SHP77 (cell line): ENCODE measurements around the gene PDLIM3.
A peak's percentile ranks its signal among the peaks of the same experiment; 100 is the strongest.
"Not testable (repeated sequence)": the region's sequence is repeated elsewhere in the genome, so short reads cannot be mapped to it uniquely, and the experiment has no call there.

Experiments
- DNase-seq, 2 experiments: peaks; one replicate each; lab custom pipeline; 2025; lab: John Stamatoyannopoulos, UW

PDLIM3 gene

DNA sequence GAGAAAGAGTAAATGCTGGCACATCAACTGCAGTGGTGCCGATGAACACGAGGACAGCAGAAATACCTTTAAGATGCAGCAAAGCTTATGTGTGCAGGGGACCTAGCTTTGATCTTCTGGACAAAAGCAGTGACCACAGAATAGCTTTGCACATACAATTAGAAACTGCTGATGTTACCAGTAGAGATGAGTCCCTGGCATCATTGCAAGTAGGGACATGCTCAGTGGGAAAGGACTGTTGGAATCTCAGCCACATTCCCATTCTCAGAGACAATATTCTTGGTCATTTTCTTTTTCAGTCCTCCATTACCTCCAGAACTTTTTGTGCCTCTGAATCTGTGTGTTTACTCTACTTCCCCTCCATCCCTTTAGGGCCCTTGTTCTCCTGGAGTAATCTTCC lies 16.9 kb upstream of the PDLIM3 start:
- no peak for DNase-seq

- no peak for DNase-seq
Measured at GRCh38 chr4:185550933-185551332, 15.6 kb upstream of the PDLIM3 start.

GRCh38 chr4:185549095-185549639 lies 13.9 kb upstream of the PDLIM3 start:
- DNase-seq, result no peak

- DNase-seq, result no peak
Measured at GRCh38 chr4:185548587-185548986, 13.3 kb upstream of the PDLIM3 start.

DNA sequence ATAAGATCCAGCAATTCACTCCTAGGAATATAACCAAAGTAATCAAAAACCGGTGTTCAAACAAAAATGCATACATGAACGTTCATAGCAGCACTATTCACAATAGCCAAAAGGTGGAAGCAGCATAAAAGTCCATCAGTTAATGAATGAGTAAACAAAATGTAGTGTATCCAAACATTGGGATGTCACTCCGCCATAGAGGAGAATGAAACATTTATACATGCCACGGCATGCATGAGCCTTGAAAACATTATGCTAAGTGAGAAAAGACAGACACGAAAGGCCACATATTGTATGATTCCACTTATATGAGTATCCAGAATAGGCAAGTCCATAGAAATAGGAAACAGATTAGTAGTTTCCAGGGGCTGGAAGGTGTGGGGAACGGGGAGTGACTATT lies 11.0 kb upstream of the PDLIM3 start:
- no peak for DNase-seq

DNA sequence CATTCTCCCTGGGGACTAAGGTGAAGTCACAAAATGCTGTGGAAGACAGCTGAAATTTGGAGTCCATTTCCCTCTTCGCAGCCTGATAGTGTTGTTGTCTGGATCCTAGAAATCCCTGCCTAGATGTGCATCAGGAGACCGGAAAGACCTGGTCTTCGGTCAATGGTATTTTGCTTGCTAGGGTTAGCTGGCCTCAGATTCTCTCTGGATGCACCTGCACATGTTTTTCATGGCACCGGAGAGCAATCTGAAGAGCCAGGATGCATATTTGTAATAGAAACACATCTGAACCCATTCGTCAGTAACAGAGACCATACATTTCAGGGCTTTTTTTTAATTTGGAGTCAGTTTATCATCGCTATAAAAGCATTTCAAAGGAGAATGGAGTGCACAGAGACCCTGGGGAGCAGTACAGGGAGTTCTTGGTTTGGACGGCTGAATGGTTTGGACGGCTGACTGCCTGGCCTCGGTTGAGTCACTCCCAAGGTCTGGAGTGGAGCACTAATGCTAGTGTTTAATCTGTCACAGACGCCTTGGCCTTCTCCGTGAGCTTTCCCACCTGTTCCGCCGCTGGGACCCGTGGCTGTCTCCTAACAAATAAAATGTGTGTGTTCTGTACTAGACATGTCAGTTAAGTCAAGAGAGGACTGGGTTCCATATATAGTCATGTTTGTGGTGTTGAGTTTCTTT lies 7.5 kb upstream of the PDLIM3 start:
- no peak for DNase-seq

DNA sequence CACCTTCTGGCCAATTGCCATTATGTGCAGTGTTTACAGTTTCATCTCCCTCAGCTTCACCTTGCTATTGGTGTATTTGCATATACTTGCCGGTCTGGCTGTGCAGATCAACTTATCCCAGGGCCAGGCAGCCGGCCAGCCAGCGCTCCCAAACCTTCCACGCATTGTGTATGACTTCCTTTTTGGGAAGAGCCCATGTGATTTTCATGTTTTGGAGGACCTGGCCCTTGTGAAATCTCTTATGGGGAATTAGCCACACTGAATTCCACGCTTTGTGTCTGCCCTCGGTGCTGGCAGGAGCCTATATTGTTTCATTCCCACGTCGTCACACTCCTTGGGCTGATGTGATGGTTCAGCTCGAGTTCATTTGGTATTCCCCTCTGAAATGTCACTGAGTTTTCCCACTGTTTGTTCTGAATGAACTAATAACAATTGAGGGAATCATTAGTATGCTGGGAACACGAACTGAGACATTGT lies 6.0 kb upstream of the PDLIM3 start:
- DNase-seq, result no peak

- no peak for DNase-seq
Measured at GRCh38 chr4:185540487-185541120, 5.3 kb upstream of the PDLIM3 start.

DNA sequence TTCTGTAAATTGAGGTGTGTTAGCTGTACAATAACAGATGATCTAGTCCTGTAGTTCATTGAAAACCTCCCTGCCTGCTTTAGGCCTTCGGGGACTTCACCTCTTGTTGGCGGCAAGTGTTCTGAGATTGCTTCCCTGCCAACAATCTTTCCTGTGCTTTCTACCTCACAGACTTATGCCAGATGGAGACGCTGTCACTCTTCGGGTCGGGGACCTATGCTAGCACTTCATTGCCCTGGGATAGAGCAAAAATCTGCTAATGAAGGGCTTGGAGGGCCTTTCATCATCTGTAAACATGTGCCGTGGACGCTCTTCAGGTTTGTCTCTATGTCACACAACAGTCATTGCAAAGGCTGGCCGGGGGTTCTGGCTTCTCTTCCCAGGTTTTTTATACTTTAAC lies 4.7 kb upstream of the PDLIM3 start:
- no peak for DNase-seq

DNA sequence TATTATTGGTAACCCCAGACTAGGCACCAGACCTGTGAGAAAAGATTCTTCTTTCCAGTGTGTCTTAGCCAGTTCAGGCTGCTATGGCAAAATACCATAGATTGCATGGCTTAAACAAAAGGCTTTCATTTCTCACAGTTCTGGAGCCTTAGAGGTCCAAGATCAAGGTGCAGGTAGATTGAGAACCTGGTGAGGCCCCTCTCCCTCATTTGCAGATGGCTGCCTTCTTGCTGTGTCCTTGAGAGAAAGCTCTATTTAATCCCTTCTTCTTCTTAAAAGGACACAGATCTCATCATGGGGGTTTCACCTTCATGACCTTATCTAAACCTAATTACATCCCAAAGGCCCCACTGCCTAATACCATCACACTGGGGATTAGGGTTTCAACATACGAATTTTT lies 3.5 kb upstream of the PDLIM3 start:
- DNase-seq, result no peak

DNA sequence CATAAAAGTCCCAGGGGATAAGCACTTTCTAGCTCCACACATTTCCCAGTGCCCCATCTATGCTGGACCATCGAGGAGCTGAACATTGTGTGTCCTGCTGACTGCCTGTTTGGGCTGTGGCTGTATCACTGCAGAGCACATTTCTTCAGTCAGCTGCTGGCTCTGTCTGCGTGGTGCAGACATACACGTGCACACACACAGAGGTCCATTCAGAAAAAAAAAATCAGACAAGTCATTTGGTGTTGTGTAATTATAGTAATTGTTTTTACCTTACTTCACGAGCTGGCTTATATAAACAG lies 1.1 kb upstream of the PDLIM3 start:
- DNase-seq, result no peak

DNA sequence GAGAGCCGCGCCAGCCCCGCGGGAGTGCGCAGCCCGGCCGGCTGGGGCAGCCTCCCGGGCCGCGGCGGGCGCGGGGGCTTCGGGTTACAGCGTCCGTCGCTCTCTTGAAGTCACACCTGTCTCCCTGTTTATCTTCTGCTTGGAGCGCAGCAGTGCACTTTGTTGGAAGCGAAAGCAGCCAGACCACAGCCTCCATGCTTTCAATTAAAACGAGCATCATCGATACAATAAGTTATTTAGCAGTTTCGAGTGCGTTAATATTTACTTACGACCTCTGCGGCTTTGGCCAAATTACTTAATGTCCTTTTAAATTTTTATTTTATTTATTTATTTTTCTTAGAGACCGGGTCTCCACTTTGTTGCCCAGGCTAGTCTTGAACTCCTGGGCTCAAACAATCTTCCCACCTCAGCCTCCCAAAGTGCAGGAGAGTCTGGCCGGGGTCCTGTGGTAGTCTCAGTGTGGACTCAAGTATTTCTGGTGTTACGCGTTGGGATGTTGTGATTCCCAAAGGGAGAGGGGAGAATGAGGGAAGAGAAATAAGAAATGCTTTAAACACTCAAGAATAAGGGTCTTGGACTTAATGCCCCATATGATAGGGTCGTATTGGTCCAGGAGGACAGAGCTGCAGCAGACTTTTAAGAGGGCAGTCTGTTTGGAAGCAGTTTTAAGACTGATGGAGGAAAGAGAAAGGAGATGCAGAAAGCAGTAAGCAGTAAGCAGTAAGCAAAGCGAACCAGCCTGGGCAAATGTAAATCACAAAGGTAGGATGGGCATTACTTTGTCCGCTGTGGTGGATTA lies 504 bp upstream of the PDLIM3 start:
- peak in 1 of 2 experiments; percentile 59 for DNase-seq

GRCh38 chr4:185534511-185534865 lies 819 bp downstream of the PDLIM3 start:
- DNase-seq, result peak in 1 of 2 experiments; percentile 20

DNA sequence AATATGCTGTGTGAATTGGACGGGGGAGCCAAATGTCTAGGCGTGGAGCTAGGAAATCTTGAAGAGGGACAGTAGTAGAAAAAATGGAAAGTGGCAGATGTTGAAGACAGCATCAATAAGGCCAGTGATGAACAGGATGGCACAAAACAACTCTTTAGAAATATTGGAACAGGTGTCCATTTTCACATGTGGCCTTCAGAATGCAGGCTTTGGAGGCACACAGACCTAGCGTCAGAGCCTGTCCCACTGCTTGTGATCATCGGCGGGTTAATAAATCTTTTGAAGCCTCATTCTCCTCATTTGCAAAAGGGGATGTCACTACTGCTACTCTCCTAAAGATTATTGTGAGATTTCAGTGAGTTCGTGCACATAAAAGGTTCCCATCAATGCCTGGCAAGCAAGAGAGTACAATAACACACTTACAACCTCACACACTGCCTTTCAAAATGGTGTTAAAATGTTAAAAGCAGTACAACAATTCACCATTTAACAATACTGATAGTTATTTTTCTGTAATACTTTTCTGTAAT lies 2.4 kb downstream of the PDLIM3 start:
- DNase-seq, result no peak

DNA sequence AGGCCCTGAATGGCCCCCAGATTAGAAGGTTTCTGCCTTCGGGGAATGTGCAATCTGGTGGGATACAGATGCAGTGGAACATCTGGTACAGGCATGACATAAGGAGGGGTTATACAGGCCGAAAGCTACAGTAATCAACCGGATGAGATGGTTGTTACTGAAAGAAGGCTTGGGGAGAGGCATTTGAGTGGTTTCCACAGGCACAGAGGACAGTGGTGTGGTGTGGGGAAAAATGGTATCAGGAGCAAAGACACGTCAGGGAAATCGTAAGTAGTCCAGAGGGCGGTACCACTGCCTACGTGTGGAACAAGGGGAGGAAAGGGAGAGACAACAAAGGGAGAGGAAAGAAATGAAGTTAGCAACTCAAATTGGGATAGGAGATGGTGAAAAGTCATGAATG lies 3.0 kb downstream of the PDLIM3 start:
- no peak for DNase-seq

- not testable (repeated sequence) for DNase-seq
Measured at GRCh38 chr4:185531654-185532053, 3.7 kb downstream of the PDLIM3 start.

GRCh38 chr4:185529413-185529812 lies 5.9 kb downstream of the PDLIM3 start:
- no peak for DNase-seq

- DNase-seq, result peak; percentile 28 to 58
Measured at GRCh38 chr4:185524888-185525863, 10.1 kb downstream of the PDLIM3 start.

DNA sequence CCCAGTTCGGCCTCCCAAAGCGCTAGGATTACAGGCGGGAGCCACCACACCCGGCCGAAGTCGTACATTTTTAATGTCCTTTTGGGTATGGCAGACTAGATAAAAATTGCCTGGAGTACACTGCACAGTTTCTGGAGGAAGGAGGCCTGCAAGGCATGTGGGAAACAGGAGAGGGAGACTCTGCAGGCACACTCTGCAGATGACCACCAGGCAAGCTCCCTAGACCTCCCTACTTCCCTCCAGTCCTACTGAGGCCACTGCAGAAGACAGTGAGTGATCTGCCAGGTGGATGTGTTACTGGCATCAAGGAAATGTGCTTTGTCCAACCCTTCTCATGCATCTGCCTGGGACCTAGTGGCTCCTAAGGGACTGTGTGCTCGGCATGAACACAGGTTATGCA lies 11.4 kb downstream of the PDLIM3 start:
- no peak for DNase-seq

DNA sequence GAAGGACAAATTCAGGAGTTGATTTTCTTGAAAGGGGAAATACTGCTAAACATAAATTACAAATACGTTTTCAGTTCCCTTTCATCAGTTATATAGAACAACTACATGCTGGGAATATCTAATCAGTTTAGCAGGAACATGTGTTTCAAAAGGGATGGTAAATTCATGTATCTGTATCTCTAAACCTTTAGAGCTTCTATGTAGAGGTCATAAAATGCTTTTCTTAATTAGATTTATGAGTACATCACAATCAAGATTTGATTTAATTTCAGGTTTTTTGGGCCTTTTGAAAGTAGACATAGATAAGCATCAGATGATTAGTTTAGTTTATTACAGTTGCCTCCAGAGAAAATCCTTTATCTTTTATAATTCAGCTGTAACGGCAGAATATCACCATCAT lies 12.9 kb downstream of the PDLIM3 start:
- DNase-seq, result no peak

DNA sequence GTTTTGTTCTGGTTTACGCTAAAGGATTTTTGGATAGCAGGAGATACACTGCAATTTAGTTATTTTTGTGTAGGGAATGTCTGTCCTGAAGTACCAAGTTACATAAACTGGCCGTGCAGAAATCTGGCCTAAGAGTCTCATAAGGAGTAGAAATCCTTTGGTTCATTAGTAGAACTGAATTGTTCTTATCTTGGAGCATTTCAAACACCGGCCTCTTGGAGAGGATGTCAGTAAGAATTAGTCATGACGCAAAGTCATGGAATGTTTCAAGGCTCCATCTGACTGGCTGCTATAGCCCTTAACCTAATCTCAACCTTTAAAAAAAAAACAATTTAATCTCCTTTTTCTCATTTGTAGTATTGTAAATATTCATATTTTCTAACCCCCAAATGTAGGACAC lies 15.2 kb downstream of the PDLIM3 start:
- no peak for DNase-seq

- DNase-seq, result no peak
Measured at GRCh38 chr4:185518494-185518893, 16.8 kb downstream of the PDLIM3 start.
